Loucy (cell line): ENCODE results near the gene OR2H2.

Experiments used
- H2AFZ ChIP-seq: fragments of 200-600 bp; sonication (generic); 2 replicates; pipeline ENCODE4 v1.6.0; 2016; ENCODE audit warnings: antibody characterized with exemption, mild to moderate bottlenecking, low read length, moderate library complexity
- H3F3A ChIP-seq: fragments of 200-600 bp; 2 replicates; pipeline ENCODE4 v1.6.0; 2016; ENCODE audit warnings: antibody characterized with exemption, low read depth, mild to moderate bottlenecking
- H3K27me3 ChIP-seq: fragments of 200-600 bp; sonication (generic); 2 replicates; pipeline ENCODE4 v1.6.1; 2014; ENCODE audit warnings: low read length, mild to moderate bottlenecking; ENCODE audit not compliant: insufficient read depth, poor library complexity, severe bottlenecking
- H3K36me3 ChIP-seq: fragments of 200-600 bp; sonication (generic); 2 replicates; pipeline ENCODE4 v1.6.1; 2016; ENCODE audit warnings: low read length; ENCODE audit not compliant: insufficient read depth
- H3K4me1 ChIP-seq: fragments of 200-600 bp; sonication (generic); 2 replicates; pipeline ENCODE4 v1.5.1; 2014; ENCODE audit warnings: low read length, mild to moderate bottlenecking; ENCODE audit not compliant: insufficient read depth, poor library complexity, severe bottlenecking
- H3K4me2 ChIP-seq: fragments of 200-600 bp; sonication (generic); 2 replicates; pipeline ENCODE4 v1.6.0; 2014; ENCODE audit warnings: antibody characterized with exemption, low read length, low read depth, mild to moderate bottlenecking; ENCODE audit not compliant: poor library complexity, severe bottlenecking
- H3K4me3 ChIP-seq: fragments of 200-600 bp; sonication (generic); 2 replicates; pipeline ENCODE4 v1.5.1; 2014; ENCODE audit warnings: low read length, mild to moderate bottlenecking, mixed read lengths; ENCODE audit not compliant: poor library complexity, severe bottlenecking
- H3K79me2 ChIP-seq: fragments of 200-600 bp; sonication (generic); 2 replicates; pipeline ENCODE4 v1.6.1; 2014; ENCODE audit warnings: low read length; ENCODE audit not compliant: insufficient read depth
- H3K9ac ChIP-seq: fragments of 200-600 bp; sonication (generic); 2 replicates; pipeline ENCODE4 v1.6.0; 2014; ENCODE audit warnings: mild to moderate bottlenecking, low read depth, low read length, moderate library complexity; ENCODE audit not compliant: poor library complexity, severe bottlenecking
- H3K9me2 ChIP-seq: fragments of 200-600 bp; sonication (generic); replicated peaks from 2 replicates; pipeline ENCODE4 v1.6.1; 2016; ENCODE audit warnings: low read depth, low read length, mixed read lengths
- H3K9me3 ChIP-seq: fragments of 200-600 bp; sonication (generic); 2 replicates; pipeline ENCODE4 v1.6.1; 2014; ENCODE audit warnings: mild to moderate bottlenecking, antibody characterized with exemption, low read length, low read depth; ENCODE audit not compliant: insufficient read depth
- H4K20me1 ChIP-seq: fragments of 200-600 bp; sonication (generic); 2 replicates; pipeline ENCODE4 v1.6.0; 2014; ENCODE audit warnings: antibody characterized with exemption, low read length, mild to moderate bottlenecking; ENCODE audit not compliant: insufficient read depth, poor library complexity, severe bottlenecking
- CTCF ChIP-seq: fragments of 200-600 bp; sonication (generic); conservative IDR thresholded peaks from 2 replicates; pipeline ENCODE4 v1.5.1; 2014; ENCODE audit warnings: mild to moderate bottlenecking, antibody characterized with exemption, low read length
- EZH2phosphoT487 ChIP-seq: fragments of 200-600 bp; IDR thresholded peaks from 2 replicates; pipeline ENCODE4 v1.6.1; 2018; ENCODE audit warnings: antibody characterized with exemption, mild to moderate bottlenecking, moderate library complexity, borderline replicate concordance

OR2H2 gene

DNA sequence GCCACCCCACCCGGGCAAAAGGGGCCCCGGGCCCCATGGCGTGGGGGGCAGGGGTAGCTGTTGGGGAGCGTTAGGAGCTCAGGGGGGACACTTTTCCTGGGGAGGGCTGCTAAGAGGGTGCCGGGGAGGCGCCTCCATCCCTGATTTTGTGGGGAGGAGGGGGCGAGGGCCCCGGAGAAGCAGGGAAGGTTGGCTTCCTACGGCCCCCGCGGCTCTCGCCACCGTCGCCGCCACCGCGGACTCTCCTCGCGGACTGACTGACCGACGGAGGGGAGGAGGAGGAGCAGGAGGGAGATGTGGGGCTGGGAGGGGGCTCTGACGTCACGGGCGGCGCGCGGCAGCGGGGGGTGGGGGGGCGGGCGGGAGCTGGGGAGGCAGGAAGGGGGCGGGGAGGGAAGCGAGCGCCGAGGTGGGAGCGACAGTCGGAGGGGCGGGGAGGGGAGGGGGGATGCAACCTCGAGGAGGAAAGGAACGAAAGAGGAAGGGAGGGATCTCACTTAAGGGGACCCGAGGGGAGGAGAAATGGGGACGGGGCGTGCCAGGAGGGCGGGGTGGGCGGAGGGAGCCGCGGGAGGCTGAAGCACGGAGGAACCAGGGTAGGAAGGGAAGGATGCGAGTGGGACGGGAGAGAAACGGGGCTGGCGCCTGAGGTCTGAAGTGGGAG, 43.0 kb downstream of the OR2H2 start:
- H3K4me2 ChIP-seq: peak overlapping the region; percentile 83
- TF ChIP-seq CTCF: no peak
- TF ChIP-seq EZH2phosphoT487: no peak
- H3K27me3 ChIP-seq: no peaks in the 10 kb centered on the region
- peak overlapping the region; percentile 74 for H3K9ac ChIP-seq
- peak overlapping the region; percentile 84 for H2AFZ ChIP-seq
- H3K4me1 ChIP-seq: peaks cover 20% of the 10 kb centered on the region
- no peaks in the 10 kb centered on the region for H3K79me2 ChIP-seq
- no peaks in the 10 kb centered on the region for H3F3A ChIP-seq
- H3K36me3 ChIP-seq: no peaks in the 10 kb centered on the region
- H3K9me3 ChIP-seq: no peaks in the 10 kb centered on the region
- no peaks in the 10 kb centered on the region for H4K20me1 ChIP-seq
- no peaks in the 10 kb centered on the region for H3K9me2 ChIP-seq
- peak overlapping the region; percentile 78 for H3K4me3 ChIP-seq

DNA sequence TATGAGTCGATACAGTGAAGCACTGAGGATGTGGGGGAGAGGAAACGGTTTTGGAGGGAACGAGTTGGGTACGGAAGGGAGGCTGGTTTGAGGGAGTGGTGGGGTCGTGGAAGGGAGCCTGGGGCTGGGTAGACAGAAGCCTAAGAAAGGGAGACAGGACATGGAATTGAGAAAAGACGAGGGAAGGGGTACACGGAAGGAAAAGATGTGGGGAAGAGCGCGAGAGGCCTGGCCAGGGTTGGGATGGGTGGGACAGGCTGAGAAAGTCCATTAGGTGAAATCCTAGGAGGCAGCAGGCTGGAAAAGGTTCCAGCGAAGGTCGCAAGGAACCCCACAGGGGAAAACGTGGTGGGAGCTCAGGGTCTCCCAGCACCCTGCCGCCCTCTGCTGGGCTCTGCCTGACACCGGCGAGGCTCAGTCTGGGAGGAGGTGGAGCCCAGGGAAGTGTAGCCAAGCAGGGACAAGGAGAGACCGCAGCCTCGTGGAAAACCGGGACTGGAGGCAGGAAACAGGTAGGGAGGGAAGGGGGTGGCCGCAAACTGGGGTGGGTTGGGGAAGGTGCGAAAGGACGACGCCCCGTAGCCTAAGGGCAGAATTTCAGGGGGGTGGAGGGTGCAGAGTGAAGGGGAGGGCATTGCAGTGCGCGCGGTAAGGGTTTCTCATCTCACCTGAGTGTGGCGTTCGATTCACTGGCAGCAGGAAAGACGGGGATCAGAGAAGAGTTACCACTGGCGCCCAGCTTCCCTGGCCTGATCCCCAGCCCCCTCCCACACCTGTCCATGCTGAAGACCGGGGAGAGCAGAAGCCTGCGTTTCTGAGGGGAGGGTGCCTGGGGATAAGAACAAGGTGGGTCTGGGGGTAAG, 43.7 kb downstream of the OR2H2 start:
- Histone ChIP-seq H2AFZ (peak overlapping the region; percentile 84), H4K20me1 (no peaks in the 10 kb centered on the region), H3K4me1 (peaks cover 25% of the 10 kb centered on the region), H3K9me3 (no peaks in the 10 kb centered on the region), H3F3A (no peaks in the 10 kb centered on the region), H3K9ac (peak overlapping the region; percentile 74), H3K4me2 (peak overlapping the region; percentile 83), H3K4me3 (peak overlapping the region; percentile 78), H3K79me2 (no peaks in the 10 kb centered on the region), H3K27me3 (no peaks in the 10 kb centered on the region), H3K36me3 (no peaks in the 10 kb centered on the region), H3K9me2 (no peaks in the 10 kb centered on the region)
- no peak for TF ChIP-seq EZH2phosphoT487
- peak; percentile 65 for TF ChIP-seq CTCF

- H3K9me2 ChIP-seq: no peaks in the 10 kb centered on the region
- no peak overlapping the region for H3K9ac ChIP-seq
- peaks cover 25% of the 10 kb centered on the region for H3K4me1 ChIP-seq
- H3K9me3 ChIP-seq: no peaks in the 10 kb centered on the region
- no peaks in the 10 kb centered on the region for H3K27me3 ChIP-seq
- no peaks in the 10 kb centered on the region for H3K79me2 ChIP-seq
- H2AFZ ChIP-seq: no peak overlapping the region
- H3F3A ChIP-seq: no peaks in the 10 kb centered on the region
- H4K20me1 ChIP-seq: no peaks in the 10 kb centered on the region
- H3K4me3 ChIP-seq: peak overlapping the region; percentile 78
- no peaks in the 10 kb centered on the region for H3K36me3 ChIP-seq
- H3K4me2 ChIP-seq: peak overlapping the region; percentile 83
- TF ChIP-seq CTCF (no peak), EZH2phosphoT487 (no peak)
These were observed 44.6 kb downstream of the OR2H2 start for GRCh38 chr6:29629571-29629970.
